ENCODE results near the gene DUXA. TPM values are rescaled to one million over a fixed set of nuclear protein-coding genes. Genes with fewer than 3 reads are reported as not detected.

The DUXA gene
- total and polyA plus RNA-seq, 9 of the 15 experiments (the other 6 are each of a cell fraction or from before 2014, with no cell fraction given) = not detected

GRCh38 chr19:57191141-57192076 lies 24.1 kb upstream of the DUXA start, which contains the start of gene ZNF264 (continued):
- TF ChIP-seq, protein P1, sequence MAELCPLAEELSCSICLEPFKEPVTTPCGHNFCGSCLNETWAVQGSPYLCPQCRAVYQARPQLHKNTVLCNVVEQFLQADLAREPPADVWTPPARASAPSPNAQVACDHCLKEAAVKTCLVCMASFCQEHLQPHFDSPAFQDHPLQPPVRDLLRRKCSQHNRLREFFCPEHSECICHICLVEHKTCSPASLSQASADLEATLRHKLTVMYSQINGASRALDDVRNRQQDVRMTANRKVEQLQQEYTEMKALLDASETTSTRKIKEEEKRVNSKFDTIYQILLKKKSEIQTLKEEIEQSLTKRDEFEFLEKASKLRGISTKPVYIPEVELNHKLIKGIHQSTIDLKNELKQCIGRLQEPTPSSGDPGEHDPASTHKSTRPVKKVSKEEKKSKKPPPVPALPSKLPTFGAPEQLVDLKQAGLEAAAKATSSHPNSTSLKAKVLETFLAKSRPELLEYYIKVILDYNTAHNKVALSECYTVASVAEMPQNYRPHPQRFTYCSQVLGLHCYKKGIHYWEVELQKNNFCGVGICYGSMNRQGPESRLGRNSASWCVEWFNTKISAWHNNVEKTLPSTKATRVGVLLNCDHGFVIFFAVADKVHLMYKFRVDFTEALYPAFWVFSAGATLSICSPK (IDR thresholded peaks at IDR 0.05; ENCODE audit: borderline replicate concordance) = no peak
- TF ChIP-seq TSC22D4 (tag; IDR thresholded peaks at IDR 0.05) (no peak), STAT6 (CRISPR knock-in tag; IDR thresholded peaks at IDR 0.05) (no peak), XRCC4 (IDR thresholded peaks at IDR 0.05; ENCODE audit: extremely low read depth, insufficient read depth, insufficient read length) (no peak), EP400 (IDR thresholded peaks at IDR 0.05) (peak; percentile 36; the same call in 1 of the 2 replicates), ZNF398 (CRISPR knock-in tag; IDR thresholded peaks at IDR 0.05) (no peak), RBFOX2 (IDR thresholded peaks at IDR 0.05; ENCODE audit: low read depth, low read length) (peak; percentile 82), ZNF586 (CRISPR knock-in tag; conservative IDR thresholded peaks at IDR 0.05) (no peak), NR2C1 (IDR thresholded peaks at IDR 0.05) (no peak), NR2C1 (tag; IDR thresholded peaks at IDR 0.05) (0 out of 2 replicates have a peak, but pooled peaks have one; percentile 42), ZKSCAN1 (IDR thresholded peaks at IDR 0.05; ENCODE audit: low read depth, low read length) (no peak), EWSR1 (IDR thresholded peaks at IDR 0.05; ENCODE audit: borderline replicate concordance, low read depth, partially characterized antibody) (no peak), NCOA6 (IDR thresholded peaks at IDR 0.05) (peak; percentile 90), SP2 (IDR thresholded peaks at IDR 0.05; ENCODE audit: extremely low read depth, low read depth, low read length, poor library complexity, severe bottlenecking) (peak; percentile 22), RBM22 (IDR thresholded peaks at IDR 0.05; ENCODE audit: low read depth, low read length, poor library complexity, severe bottlenecking) (no peak), PHF8 (IDR thresholded peaks at IDR 0.05; ENCODE audit: borderline replicate concordance, low read length) (peak; percentile 66), DIDO1 (tag; IDR thresholded peaks at IDR 0.05; ENCODE audit: low read depth) (0 out of 2 replicates have a peak, but pooled peaks have one; percentile 13)
- TF ChIP-seq, protein P2, sequence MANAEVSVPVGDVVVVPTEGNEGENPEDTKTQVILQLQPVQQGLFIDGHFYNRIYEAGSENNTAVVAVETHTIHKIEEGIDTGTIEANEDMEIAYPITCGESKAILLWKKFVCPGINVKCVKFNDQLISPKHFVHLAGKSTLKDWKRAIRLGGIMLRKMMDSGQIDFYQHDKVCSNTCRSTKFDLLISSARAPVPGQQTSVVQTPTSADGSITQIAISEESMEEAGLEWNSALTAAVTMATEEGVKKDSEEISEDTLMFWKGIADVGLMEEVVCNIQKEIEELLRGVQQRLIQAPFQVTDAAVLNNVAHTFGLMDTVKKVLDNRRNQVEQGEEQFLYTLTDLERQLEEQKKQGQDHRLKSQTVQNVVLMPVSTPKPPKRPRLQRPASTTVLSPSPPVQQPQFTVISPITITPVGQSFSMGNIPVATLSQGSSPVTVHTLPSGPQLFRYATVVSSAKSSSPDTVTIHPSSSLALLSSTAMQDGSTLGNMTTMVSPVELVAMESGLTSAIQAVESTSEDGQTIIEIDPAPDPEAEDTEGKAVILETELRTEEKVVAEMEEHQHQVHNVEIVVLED (CRISPR knock-in tag; IDR thresholded peaks at IDR 0.05) = peak; percentile 83

Measured in K562 (cell line).